Fibroblast of lung (primary cell): ENCODE results near the gene DNAI7. TPM values are rescaled to one million over a fixed set of nuclear protein-coding genes. Genes with fewer than 3 reads are reported as not detected.

Experiments
- DNase-seq, 2 donors: peaks; one replicate each; pipeline versions ENCODE4 v3.0.0 to v3.0.0-alpha.2; 2010; ENCODE audit warnings: low read depth in 2 of 2
- H2AFZ ChIP-seq: 2 replicates; pipeline ENCODE4 v1.5.1; 2012; ENCODE audit warnings: low read length, control low read depth, inconsistent platforms
- H3K27ac ChIP-seq: 2 replicates; pipeline ENCODE4 v1.5.1; 2011; ENCODE audit warnings: low read length, control low read depth; ENCODE audit not compliant: insufficient read depth
- H3K27me3 ChIP-seq: 2 replicates; pipeline ENCODE4 v1.5.1; 2011; ENCODE audit warnings: mild to moderate bottlenecking, low read length; ENCODE audit not compliant: control insufficient read depth, insufficient read depth
- H3K36me3 ChIP-seq: 2 replicates; pipeline ENCODE4 v1.5.1; 2011; ENCODE audit warnings: low read length; ENCODE audit not compliant: control insufficient read depth, insufficient read depth
- H3K4me1 ChIP-seq: 2 replicates; pipeline ENCODE4 v1.5.1; 2011; ENCODE audit warnings: low read length; ENCODE audit not compliant: control insufficient read depth, insufficient read depth; ENCODE audit errors: extremely low read depth
- H3K4me2 ChIP-seq: 2 replicates; pipeline ENCODE4 v1.5.1; 2011; ENCODE audit warnings: low read length, control low read depth; ENCODE audit not compliant: insufficient read depth; ENCODE audit errors: extremely low read depth
- H3K4me3 ChIP-seq, 4 experiments: fragments of 200-600 bp in 1 of 4; sonication (generic) in 1 of 4; replicated peaks in 1 of 4; 2 replicates each; pipeline ENCODE4 v1.5.1; 2011 to 2016; ENCODE audit warnings: low read length in 4 of 4, low read depth in 3 of 4, mild to moderate bottlenecking in 3 of 4, control low read depth in 2 of 4, inconsistent platforms in 1 of 4, mixed read lengths in 1 of 4; ENCODE audit not compliant: insufficient read depth in 1 of 4; ENCODE audit errors: control extremely low read depth in 1 of 4
- H3K79me2 ChIP-seq: 2 replicates; pipeline ENCODE4 v1.5.1; 2012; ENCODE audit warnings: mild to moderate bottlenecking, low read length, inconsistent platforms; ENCODE audit not compliant: control insufficient read depth, insufficient read depth
- H3K9ac ChIP-seq: 2 replicates; pipeline ENCODE4 v1.5.1; 2011; ENCODE audit warnings: mild to moderate bottlenecking, low read length, control low read depth; ENCODE audit not compliant: insufficient read depth
- H3K9me3 ChIP-seq: 2 replicates; pipeline ENCODE4 v1.5.1; 2012; ENCODE audit warnings: low read depth, low read length; ENCODE audit not compliant: control insufficient read depth, insufficient read depth
- H4K20me1 ChIP-seq: 2 replicates; pipeline ENCODE4 v1.5.1; 2011; ENCODE audit warnings: low read length; ENCODE audit not compliant: control insufficient read depth, insufficient read depth; ENCODE audit errors: extremely low read depth
- CTCF ChIP-seq, 2 donors: IDR thresholded peaks in 1 of 2; conservative IDR thresholded peaks in 1 of 2; 1 replicate in 1 of 2; 2 replicates in 1 of 2; pipeline ENCODE4 v1.5.1; 2011 to 2012; ENCODE audit warnings: low read length in 2 of 2, control low read depth in 1 of 2, inconsistent platforms in 1 of 2, low read depth in 1 of 2, mild to moderate bottlenecking in 1 of 2
- EZH2 ChIP-seq: IDR thresholded peaks from 2 replicates; pipeline ENCODE4 v1.5.1; 2012; ENCODE audit warnings: low read length, control low read depth, mild to moderate bottlenecking; ENCODE audit errors: missing control alignments
- polyA plus RNA-seq, 2 donors: library from polyadenylated mRNA; depleted of rRNA in 1 of 2; stranded (reverse) in 1 of 2; unstranded in 1 of 2; fragments of >200 nt; gene quantifications; 2 replicates each; pipeline ENCODE4 v1.2.1, GENCODE V29; 2011 to 2012; ENCODE audit warnings: missing spikeins in 1 of 2
- total RNA-seq: library from RNA; depleted of rRNA; stranded (reverse); fragments of >200 nt; gene quantifications from 2 replicates; pipeline ENCODE4 v1.2.1, GENCODE V29; 2014

DNAI7 gene
- total and polyA plus RNA-seq, 2 donors (not counting 1 experiment from before 2014, with no cell fraction given): 0.17 to 0.23 TPM

DNA sequence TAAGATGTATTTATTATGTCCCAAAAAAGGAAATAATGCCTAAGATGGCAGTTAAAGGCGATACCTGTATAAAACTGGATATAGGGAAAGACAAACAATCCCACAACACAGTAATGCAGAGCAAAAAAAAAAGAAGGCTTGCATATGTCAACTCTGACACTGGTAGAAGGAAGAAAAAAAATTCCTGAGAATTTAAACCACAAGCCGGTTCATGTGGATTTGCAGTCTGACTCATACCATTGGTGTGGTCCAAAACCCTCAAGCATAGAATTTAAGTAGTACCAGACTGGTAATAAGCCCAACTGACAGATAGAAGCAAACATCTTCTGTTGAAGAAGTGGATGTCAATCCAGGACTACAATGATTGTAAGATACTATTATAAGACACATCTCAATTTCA lies 7.2 kb downstream of the DNAI7 start:
- H4K20me1 ChIP-seq: no peaks in the 10 kb centered on the region
- H3K4me1 ChIP-seq: peaks cover 11% of the 10 kb centered on the region
- H2AFZ ChIP-seq: no peak overlapping the region
- no peaks in the 10 kb centered on the region for H3K27me3 ChIP-seq
- DNase-seq: peak; percentile 93 to 96
- TF ChIP-seq EZH2 (no peak), CTCF (conservative IDR thresholded peaks at IDR 0.05 in 1 of 2, IDR thresholded peaks at IDR 0.05 in 1 of 2; ENCODE audit: low read depth in 1 of 2, low read length in 2 of 2) (no peak)
- H3K27ac ChIP-seq: no peak overlapping the region
- no peaks in the 10 kb centered on the region for H3K79me2 ChIP-seq
- H3K4me3 ChIP-seq: no peak overlapping the region
- H3K9me3 ChIP-seq: no peaks in the 10 kb centered on the region
- no peak overlapping the region for H3K9ac ChIP-seq
- no peaks in the 10 kb centered on the region for H3K36me3 ChIP-seq
- peak overlapping the region; percentile 38 for H3K4me2 ChIP-seq

DNA sequence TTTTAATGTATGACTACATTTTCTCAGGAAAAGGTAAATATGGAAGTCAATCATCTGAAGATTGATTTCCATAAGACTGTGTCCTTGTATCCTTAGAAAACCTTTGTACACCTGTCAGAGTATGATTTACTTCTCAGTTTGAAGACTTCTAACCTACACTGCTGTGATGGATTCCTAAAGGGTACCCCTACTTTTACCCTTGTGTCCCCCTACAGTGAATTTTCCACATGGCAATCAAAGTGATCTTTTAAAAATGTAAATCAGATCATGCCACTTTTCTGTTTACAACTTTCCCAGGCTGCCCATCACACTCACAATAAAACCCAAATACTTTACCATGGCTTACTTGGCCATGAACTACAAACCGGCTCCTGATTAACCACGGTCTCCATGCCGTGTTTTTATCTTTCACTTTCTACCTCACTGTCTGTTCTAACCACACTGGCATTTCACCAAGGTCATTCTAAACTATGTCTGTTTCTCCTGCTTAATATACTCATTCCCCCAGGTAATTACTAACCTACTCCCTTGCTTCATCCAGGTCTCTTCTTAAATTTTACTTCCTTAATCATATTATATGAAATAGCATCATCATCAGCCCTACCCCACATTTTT lies 8.1 kb downstream of the DNAI7 start:
- Histone ChIP-seq H3K4me2 (no peak overlapping the region), H4K20me1 (no peaks in the 10 kb centered on the region), H3K4me3 (no peak overlapping the region), H3K9me3 (no peaks in the 10 kb centered on the region), H3K79me2 (no peaks in the 10 kb centered on the region), H3K27me3 (no peaks in the 10 kb centered on the region), H3K4me1 (peaks cover 11% of the 10 kb centered on the region), H3K27ac (no peak overlapping the region), H2AFZ (no peak overlapping the region), H3K36me3 (no peaks in the 10 kb centered on the region), H3K9ac (no peak overlapping the region)
- TF ChIP-seq CTCF (conservative IDR thresholded peaks at IDR 0.05 in 1 of 2, IDR thresholded peaks at IDR 0.05 in 1 of 2; ENCODE audit: low read depth in 1 of 2, low read length in 2 of 2) (no peak), EZH2 (no peak)
- peak in 1 of 2 donors; percentile 73 for DNase-seq

DNA sequence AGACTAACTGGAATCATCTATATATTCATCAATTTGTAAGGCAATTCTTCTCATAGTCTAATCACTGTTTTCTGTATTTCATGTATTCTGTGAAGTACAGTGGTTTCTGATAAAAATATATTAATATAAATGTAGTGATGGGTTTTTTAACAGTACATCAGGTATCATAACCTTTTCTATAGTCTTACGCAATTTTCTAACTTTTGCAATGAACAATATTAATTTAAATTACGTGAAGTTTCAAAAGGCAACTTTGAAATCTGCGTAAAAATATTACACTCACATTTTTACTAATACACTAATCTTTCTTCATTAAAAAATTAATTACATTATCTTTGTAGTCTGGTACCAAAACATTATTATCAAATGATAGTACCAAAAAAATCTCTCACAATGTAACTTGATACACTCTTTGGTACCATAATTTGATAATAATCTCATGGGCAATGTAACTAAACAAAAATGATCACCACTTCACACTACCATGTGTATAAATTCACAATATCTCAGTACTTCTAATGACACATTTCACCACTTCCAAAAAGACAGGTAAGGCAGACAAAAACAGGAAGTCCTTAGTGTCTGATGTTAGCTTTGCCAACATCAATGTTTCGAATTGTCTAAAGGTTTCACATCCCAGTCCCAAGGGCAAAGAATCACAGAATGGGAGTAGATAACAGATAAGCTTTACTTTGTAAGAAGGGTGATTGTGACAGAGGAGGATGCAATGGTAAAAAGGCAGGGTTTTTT lies 8.7 kb downstream of the DNAI7 start:
- Histone ChIP-seq H3K4me2 (no peak overlapping the region), H2AFZ (no peak overlapping the region), H3K9me3 (no peaks in the 10 kb centered on the region), H3K27me3 (no peaks in the 10 kb centered on the region), H3K4me1 (peaks cover 11% of the 10 kb centered on the region), H4K20me1 (no peaks in the 10 kb centered on the region), H3K27ac (no peak overlapping the region), H3K9ac (no peak overlapping the region), H3K79me2 (no peaks in the 10 kb centered on the region), H3K4me3 (no peak overlapping the region), H3K36me3 (no peaks in the 10 kb centered on the region)
- DNase-seq: no peak
- TF ChIP-seq EZH2: no peak
- TF ChIP-seq CTCF (conservative IDR thresholded peaks at IDR 0.05 in 1 of 2, IDR thresholded peaks at IDR 0.05 in 1 of 2; ENCODE audit: low read depth in 1 of 2, low read length in 2 of 2): no peak
